NCI-H82 treated with DMSO at 0.1 percent for 48 hours (cell line): ENCODE data around the gene ZNF774.
"Not testable (repeated sequence)": the region's sequence is repeated elsewhere in the genome, so short reads cannot be mapped to it uniquely, and the experiment has no call there.

Experiments used
- DNase-seq: peaks from one replicate; lab custom pipeline; 2025; ENCODE audit not compliant: unreplicated experiment; lab: John Stamatoyannopoulos, UW

ZNF774 gene

GRCh38 chr15:90388462-90389380 is 36.6 kb downstream of the ZNF774 start:
- DNase-seq: no peak

GRCh38 chr15:90389513-90389912 is 37.4 kb downstream of the ZNF774 start:
- DNase-seq: no peak

DNA sequence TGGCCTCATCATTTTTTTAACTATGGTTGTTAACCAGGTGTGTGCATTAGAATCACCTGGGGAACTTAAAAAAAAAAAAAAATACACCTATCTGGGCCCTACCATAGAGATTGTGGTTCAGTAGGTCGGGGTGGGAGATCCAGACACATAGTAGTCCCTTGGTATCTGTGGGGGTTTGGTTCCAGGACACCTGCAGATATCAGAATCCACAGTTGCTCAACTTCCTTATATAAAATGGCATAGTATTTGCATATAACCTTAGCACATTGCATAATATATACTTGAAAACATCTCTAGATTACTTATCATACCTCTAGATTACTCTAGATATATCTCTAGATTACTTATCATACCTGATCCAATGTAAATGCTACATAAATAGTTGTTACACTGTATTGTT is 41.0 kb downstream of the ZNF774 start:
- DNase-seq: no peak

DNA sequence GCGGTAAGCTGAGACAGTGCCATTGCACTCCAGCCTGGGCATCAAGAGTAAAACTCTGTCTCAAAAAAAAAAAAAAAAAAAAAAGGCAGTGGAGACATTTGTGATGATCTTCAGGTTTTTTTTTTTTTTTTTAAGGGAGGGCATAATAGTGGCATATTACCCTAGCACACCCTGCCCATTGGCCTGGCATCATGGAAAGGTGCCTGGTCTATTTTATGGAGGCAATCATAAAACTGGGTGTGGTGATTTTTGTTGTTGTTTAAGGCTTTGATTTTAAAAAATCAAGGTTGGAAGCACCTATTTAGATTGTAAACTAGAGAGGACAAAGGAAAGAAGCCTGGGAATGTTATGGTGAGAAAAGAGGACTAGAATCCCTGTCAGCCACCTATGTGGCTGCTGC is 42.0 kb downstream of the ZNF774 start:
- no peak for DNase-seq

DNA sequence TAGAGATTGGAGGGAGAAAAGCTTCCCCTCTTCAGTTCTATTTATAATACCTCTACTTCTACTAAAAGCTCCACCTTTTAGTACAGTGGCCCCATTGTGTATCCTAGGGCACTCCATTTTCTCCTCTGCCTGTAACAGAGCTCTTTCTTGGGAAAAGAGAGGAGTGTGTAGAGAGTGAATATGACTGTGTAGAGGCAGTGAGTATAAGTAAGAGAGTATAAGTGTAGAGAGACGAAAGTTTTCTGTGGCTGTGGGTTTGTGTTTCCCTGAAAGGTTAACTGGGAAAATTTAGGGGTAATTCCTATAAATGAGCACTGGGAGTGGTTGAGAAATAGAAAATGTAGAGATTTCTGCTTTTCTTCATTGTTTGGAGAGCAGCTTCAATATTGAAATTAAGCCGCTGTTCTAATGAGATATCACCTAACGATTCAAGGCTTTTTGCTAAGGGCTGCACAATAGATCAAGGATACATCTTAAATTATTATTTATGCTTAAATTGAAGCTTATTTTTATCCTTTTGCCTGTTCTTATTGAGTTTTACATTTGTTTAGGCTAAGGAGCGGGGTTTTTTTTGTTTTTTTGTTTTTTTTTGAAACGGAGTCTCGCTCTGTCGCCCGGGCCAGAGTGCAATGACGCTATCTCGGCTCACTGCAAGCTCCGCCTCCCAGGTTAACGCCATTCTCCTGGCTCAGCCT is 42.8 kb downstream of the ZNF774 start:
- DNase-seq: no peak

GRCh38 chr15:90396321-90396720 is 44.2 kb downstream of the ZNF774 start:
- DNase-seq: no peak

DNA sequence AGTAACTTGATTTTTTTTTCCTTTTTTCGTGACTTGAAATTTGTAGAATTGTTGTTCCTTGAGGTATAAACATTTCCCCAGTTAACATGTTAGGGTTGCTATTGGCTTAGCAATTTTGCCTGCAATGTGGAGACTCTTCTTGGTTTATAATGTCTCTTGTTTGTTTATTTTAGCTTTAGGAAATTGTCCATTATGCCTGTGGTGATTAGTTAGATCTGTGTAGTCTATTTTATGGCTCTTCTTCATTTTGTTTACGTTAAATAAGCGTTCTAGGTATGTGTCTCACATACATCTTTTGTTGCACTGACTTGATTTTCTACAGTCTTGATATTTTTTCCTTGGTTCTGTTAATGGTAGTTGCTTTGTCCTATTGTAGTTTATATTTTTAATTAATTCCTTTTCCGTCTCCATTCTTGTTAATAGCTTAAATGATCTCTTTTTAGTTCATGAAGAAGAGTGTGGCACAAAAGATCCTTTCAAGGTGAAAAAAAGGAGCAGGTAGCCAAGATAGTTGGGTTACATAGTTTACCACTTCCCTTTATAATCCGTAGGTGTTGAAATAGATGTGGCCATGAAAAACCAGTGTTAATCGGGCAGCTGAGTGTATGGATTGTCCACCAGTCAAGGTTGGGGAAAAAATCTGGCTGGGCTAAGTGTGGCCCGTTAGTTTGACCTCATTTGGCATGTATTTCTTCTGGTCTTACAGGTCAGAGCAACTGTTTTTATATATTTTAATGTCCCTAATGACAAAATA is 48.1 kb downstream of the ZNF774 start:
- DNase-seq: no peak

GRCh38 chr15:90400759-90401314 is 48.8 kb downstream of the ZNF774 start:
- no peak for DNase-seq

- peak; percentile 58 for DNase-seq
Measured at GRCh38 chr15:90401495-90401894, 49.4 kb downstream of the ZNF774 start.

DNA sequence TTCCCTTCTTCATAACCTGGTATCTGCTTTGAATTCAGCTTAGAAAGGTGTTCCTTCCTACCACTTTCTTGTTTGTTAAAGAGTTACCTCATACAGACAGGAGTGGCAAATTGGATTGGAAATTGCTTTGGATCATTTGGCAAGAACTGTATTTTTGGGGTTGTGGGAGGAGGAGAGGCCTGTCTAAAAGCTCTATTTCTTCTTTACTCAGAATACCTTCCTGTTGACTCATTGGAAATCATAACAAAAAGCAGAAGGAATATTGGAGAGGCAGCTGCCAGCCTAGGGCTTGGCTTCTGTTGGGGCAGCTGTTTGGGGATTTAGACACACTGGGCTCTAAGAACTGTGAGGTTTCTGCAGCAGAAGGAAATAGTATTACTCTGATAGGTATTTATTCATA is 50.1 kb downstream of the ZNF774 start:
- peak; percentile 28 for DNase-seq

DNA sequence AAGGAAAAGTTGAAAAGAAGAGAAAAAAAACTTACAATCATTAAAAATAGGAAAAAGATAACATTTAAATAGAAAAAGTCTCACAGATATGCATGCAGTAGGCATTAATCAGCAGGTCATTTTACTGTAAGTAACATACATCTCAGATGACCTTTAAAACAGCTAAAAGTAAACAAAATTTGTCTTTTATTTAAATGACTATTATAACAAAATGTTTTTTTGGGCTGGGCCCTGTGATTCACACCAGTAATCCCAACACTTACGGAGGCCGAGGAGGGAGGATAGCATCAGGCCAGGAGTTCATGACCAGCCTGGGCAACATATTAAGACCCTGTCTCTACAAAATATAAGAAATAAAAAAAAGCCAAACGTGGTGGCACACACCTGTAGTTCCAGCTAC is 50.7 kb downstream of the ZNF774 start:
- no peak for DNase-seq

GRCh38 chr15:90405055-90405607 is 53.0 kb downstream of the ZNF774 start:
- DNase-seq: no peak

DNA sequence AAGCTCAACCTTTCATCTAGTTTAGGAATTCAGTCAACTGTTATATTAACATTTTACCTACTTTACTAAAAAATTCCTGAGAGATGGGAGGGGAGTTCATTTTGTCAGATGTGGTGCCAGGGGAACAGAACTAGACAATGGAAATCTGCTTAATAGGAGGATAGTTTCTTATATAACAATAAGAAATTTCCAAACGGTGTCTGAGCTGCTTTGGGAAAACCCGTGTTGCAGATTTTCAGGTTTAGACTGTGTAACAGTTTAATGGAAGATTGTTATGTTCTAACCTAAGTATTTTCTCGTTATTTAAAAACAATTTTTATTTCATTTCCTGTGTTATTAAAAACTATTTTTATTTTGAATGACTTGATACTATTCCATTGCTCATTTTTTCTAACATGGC is 55.3 kb downstream of the ZNF774 start:
- no peak for DNase-seq

- DNase-seq: no peak
Measured at GRCh38 chr15:90407871-90408317, 55.8 kb downstream of the ZNF774 start.

- no peak for DNase-seq
Measured at GRCh38 chr15:90408657-90409056, 56.6 kb downstream of the ZNF774 start.

GRCh38 chr15:90409587-90409986 is 57.5 kb downstream of the ZNF774 start:
- not testable (repeated sequence) for DNase-seq

DNA sequence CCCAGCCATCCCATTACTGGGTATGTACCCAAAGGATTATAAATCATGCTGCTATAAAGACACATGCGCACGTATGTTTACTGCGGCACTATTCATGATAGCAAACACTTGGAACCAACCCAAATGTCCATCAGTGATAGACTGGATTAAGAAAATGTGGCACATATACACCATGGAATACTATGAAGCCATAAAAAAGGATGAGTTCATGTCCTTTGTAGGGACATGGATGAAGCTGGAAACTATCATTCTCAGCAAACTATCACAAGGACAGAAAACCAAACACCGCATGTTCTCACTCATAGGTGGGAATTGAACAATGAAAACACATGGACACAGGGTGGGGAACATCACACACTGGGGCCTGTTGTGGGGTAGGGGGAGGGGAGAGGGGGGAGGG is 58.2 kb downstream of the ZNF774 start:
- not testable (repeated sequence) for DNase-seq

DNA sequence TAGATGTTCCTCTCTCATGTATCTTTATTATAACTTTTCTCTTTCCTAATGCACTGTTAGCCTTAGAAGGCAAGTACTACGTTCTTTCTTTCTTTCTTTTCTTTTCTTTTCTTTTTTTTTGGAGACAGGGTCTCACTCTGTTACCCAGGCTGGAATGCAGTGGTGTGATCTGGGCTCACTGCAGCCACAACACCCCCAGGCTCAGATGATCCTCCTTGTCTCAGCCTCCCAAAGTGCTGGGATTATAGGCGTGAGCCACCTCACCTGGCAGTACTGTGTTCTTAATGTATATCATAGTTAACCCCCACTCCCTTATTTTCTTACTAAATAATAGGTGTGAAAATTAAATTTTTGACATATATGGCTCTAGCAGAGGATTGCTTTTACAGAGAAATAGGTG is 59.1 kb downstream of the ZNF774 start:
- no peak for DNase-seq
